ENCODE measurements around the gene IPO4. TPM values are rescaled to one million over a fixed set of nuclear protein-coding genes. Genes with fewer than 3 reads are reported as not detected.
A peak's percentile ranks its signal among the peaks of the same experiment; 100 is the strongest.

IPO4 gene
- total and polyA plus RNA-seq, 2 of the 13 experiments (the other 11 are each of a cell fraction or from before 2014, with no cell fraction given): 39.0 to 179 TPM

DNA sequence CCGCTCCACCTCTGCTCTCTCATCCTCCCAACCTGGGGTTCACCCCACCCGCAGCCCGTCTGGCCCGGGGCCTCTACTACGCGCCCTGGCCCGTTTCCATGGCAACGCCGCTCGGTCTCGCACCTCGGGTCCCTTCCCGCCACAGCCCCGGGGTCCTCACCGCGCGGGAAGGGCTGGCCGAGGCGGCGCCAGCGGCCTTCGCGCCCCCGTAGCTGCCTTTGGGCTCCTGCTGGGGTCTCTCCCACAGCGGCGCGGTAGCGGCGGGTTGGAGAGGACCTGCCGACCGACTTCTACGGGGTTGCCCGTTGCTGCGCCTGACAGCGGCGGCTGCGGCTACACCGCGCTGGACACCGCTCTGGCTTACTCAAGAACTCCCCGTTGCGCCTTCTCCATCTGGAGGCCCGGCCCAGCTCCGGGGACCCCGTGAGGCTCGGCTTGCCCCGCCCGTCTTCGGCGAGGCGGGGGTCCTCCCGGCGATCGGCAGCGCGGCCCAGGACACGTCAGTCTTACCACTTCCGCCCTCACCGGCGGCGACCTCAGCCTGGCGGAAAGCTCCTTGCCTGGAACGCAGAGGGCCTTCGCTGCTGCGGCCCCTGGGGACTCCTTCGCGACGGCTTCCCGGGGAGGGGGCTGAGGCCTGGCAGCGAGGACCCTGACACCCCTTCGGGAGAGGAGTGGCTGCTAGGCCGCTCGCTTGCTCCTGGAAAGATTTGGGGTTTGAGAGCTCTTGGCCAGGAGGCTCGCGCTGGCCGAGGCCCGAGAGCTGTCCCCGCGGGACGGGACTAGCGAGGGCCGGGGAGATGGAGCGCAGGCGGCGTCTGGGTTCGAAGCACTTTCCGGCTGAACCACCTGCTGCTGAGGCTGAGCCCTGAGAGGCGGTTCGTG, 6.8 kb upstream of the IPO4 start, which contains the start of gene TM9SF1 (continued):
- TF ChIP-seq, protein P1, sequence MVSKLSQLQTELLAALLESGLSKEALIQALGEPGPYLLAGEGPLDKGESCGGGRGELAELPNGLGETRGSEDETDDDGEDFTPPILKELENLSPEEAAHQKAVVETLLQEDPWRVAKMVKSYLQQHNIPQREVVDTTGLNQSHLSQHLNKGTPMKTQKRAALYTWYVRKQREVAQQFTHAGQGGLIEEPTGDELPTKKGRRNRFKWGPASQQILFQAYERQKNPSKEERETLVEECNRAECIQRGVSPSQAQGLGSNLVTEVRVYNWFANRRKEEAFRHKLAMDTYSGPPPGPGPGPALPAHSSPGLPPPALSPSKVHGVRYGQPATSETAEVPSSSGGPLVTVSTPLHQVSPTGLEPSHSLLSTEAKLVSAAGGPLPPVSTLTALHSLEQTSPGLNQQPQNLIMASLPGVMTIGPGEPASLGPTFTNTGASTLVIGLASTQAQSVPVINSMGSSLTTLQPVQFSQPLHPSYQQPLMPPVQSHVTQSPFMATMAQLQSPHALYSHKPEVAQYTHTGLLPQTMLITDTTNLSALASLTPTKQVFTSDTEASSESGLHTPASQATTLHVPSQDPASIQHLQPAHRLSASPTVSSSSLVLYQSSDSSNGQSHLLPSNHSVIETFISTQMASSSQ (IDR thresholded peaks at IDR 0.05; ENCODE audit: low read depth): 0 out of 2 replicates have a peak, but pooled peaks have one; percentile 2
- TF ChIP-seq, protein P1 (CRISPR knock-in tag; IDR thresholded peaks at IDR 0.05; ENCODE audit: borderline replicate concordance): peak; percentile 87
- TF ChIP-seq, protein P2, sequence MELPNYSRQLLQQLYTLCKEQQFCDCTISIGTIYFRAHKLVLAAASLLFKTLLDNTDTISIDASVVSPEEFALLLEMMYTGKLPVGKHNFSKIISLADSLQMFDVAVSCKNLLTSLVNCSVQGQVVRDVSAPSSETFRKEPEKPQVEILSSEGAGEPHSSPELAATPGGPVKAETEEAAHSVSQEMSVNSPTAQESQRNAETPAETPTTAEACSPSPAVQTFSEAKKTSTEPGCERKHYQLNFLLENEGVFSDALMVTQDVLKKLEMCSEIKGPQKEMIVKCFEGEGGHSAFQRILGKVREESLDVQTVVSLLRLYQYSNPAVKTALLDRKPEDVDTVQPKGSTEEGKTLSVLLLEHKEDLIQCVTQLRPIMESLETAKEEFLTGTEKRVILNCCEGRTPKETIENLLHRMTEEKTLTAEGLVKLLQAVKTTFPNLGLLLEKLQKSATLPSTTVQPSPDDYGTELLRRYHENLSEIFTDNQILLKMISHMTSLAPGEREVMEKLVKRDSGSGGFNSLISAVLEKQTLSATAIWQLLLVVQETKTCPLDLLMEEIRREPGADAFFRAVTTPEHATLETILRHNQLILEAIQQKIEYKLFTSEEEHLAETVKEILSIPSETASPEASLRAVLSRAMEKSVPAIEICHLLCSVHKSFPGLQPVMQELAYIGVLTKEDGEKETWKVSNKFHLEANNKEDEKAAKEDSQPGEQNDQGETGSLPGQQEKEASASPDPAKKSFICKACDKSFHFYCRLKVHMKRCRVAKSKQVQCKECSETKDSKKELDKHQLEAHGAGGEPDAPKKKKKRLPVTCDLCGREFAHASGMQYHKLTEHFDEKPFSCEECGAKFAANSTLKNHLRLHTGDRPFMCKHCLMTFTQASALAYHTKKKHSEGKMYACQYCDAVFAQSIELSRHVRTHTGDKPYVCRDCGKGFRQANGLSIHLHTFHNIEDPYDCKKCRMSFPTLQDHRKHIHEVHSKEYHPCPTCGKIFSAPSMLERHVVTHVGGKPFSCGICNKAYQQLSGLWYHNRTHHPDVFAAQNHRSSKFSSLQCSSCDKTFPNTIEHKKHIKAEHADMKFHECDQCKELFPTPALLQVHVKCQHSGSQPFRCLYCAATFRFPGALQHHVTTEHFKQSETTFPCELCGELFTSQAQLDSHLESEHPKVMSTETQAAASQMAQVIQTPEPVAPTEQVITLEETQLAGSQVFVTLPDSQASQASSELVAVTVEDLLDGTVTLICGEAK (IDR thresholded peaks at IDR 0.05): no peak; the same call in 1 of the 2 replicates
- TF ChIP-seq, protein P2 (CRISPR knock-in tag; IDR thresholded peaks at IDR 0.05): peak; percentile 92
- TF ChIP-seq ZNF577 (CRISPR knock-in tag; IDR thresholded peaks at IDR 0.05; ENCODE audit: borderline replicate concordance, low read depth) (peak; percentile 99), PCBP2 (optimal IDR thresholded peaks at IDR 0.05; ENCODE audit: low read depth, low read length, poor library complexity, severe bottlenecking) (no peak), POLR2A (IDR thresholded peaks at IDR 0.05; ENCODE audit: insufficient read depth in 1 of 2, low read depth in 2 of 2, low read length in 2 of 2) (peak in 1 of 2 experiments; percentile 81; a peak in 2 of 4 replicates), MIXL1 (CRISPR knock-in tag; IDR thresholded peaks at IDR 0.05) (peak; percentile 85), ZNF543 (CRISPR knock-in tag; IDR thresholded peaks at IDR 0.05) (peak; percentile 99), YY1 (IDR thresholded peaks at IDR 0.05; ENCODE audit: insufficient read depth, insufficient replicate concordance, low read depth, low read length) (peak; percentile 87), ZNF652 (CRISPR knock-in tag; IDR thresholded peaks at IDR 0.05; ENCODE audit: borderline replicate concordance, low read depth) (peak; percentile 19), STAT5B (CRISPR knock-in tag; IDR thresholded peaks at IDR 0.05) (peak; percentile 72; the same call in 1 of the 2 replicates), ZNF598 (CRISPR knock-in tag; IDR thresholded peaks at IDR 0.05; ENCODE audit: borderline replicate concordance) (peak; percentile 98), ZNF12 (CRISPR knock-in tag; IDR thresholded peaks at IDR 0.05) (peak; percentile 77), ZNF790 (CRISPR knock-in tag; IDR thresholded peaks at IDR 0.05; ENCODE audit: borderline replicate concordance) (peak; percentile 99), ZSCAN25 (CRISPR knock-in tag; IDR thresholded peaks at IDR 0.05) (peak; percentile 81), ZNF776 (CRISPR knock-in tag; IDR thresholded peaks at IDR 0.05) (peak; percentile 95)

Measured in HepG2 (cell line).